Neural progenitor cell (in vitro differentiated cells): ENCODE results near the gene DVL2.

Source experiments
- CTCF ChIP-seq: fragments of 200-600 bp; sonication (generic); IDR thresholded peaks from 2 replicates; pipeline ENCODE4 v1.5.1; 2017; ENCODE audit warnings: antibody characterized with exemption, mild to moderate bottlenecking
- EZH2 ChIP-seq: fragments of 200-600 bp; sonication (generic); IDR thresholded peaks from 2 replicates; pipeline ENCODE4 v1.6.1; 2017; ENCODE audit warnings: antibody characterized with exemption, mild to moderate bottlenecking, moderate library complexity
- EZH2phosphoT487 ChIP-seq: fragments of 200-600 bp; sonication (generic); IDR thresholded peaks from 2 replicates; pipeline ENCODE4 v1.6.1; 2017; ENCODE audit warnings: antibody characterized with exemption

GRCh38 chr17:7246779-7247178 lies 12.5 kb upstream of the DVL2 start:
- TF ChIP-seq CTCF (no peak), EZH2 (no peak), EZH2phosphoT487 (no peak)
